WTC11 (cell line): ENCODE measurements around the gene NPAS3.

ENCODE experiments used
- AFF4 ChIP-seq: sonication (generic); formaldehyde crosslinking; IDR thresholded peaks from 2 replicates; pipeline ENCODE4 v1.8.1; 2023; ENCODE audit warnings: mild to moderate bottlenecking, missing genetic modification reagents, borderline replicate concordance
- CTCF ChIP-seq: fragments of 200-600 bp; IDR thresholded peaks from 2 replicates; pipeline ENCODE4 v1.8.0; 2022; ENCODE audit warnings: antibody characterized with exemption
- JUN ChIP-seq: sonication (generic); formaldehyde crosslinking; IDR thresholded peaks from 2 replicates; pipeline ENCODE4 v1.8.0; 2023; ENCODE audit warnings: mild to moderate bottlenecking, missing genetic modification reagents
- ZNF416 ChIP-seq: fragments of 250-450 bp; sonication (Bioruptor Pico); IDR thresholded peaks from 2 replicates; pipeline ENCODE4 v1.9.0; 2021; ENCODE audit warnings: mild to moderate bottlenecking, inconsistent platforms
- ZNF532 ChIP-seq: fragments of 250-450 bp; sonication (Bioruptor Pico); IDR thresholded peaks from 2 replicates; pipeline ENCODE4 v1.9.0; 2021; ENCODE audit warnings: mild to moderate bottlenecking, borderline replicate concordance

GRCh38 chr14:33755358-33755757 is 816.7 kb downstream of the NPAS3 start:
- TF ChIP-seq AFF4 (CRISPR knock-in tag), result no peak
- no peak for TF ChIP-seq JUN
- TF ChIP-seq CTCF, result no peak
- TF ChIP-seq ZNF416, result no peak
- no peak for TF ChIP-seq ZNF532
